GM12873 (cell line): Measurements from ENCODE around the gene GRWD1.

Experiments
- TF ChIP-seq, protein P1 (sequence below): IDR thresholded peaks from 2 replicates; pipeline ENCODE4 v1.5.1; 2012; ENCODE audit warnings: low read depth, mild to moderate bottlenecking, moderate library complexity, low read length, control low read depth; ENCODE audit not compliant: insufficient read depth; ENCODE audit errors: missing control alignments

GRWD1 gene

DNA sequence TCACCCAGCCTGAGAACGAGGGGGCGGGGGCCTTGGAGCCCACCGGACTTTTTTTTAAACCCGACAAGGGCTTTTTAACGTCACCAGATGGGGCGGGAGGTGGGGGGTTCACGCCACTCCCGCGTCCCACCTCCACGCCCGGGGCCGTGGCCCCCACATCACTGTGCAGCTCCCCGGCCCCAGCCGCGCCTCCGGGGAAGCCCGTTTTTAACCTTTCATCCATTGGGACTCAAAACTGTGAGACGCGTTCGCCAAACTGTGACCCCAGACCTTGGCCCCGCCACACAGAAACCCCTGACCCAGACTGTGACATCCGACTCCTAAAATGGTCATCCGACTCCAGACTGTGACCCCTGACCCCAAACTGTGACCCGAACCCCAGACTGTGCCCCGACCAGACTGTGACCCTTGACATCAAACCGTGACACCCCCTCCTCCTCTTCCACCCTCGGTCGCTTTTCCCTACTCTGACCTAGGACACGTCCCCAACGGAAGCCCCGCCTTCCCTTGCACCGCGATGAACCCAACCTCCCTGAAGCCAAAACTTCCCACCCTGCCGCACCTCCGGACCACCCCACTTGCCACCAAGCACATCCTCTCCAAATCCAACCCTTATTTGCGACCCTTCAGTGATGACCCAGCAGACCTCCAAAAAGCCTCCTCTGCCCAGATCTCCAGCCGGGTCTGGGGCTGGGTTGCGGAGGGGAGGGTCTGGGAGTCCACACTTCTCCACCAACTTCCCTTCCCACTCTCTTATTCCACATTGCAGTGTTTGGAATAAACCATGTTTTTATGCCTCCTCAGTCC is 1.5 kb upstream of the GRWD1 start:
- TF ChIP-seq, protein P1, sequence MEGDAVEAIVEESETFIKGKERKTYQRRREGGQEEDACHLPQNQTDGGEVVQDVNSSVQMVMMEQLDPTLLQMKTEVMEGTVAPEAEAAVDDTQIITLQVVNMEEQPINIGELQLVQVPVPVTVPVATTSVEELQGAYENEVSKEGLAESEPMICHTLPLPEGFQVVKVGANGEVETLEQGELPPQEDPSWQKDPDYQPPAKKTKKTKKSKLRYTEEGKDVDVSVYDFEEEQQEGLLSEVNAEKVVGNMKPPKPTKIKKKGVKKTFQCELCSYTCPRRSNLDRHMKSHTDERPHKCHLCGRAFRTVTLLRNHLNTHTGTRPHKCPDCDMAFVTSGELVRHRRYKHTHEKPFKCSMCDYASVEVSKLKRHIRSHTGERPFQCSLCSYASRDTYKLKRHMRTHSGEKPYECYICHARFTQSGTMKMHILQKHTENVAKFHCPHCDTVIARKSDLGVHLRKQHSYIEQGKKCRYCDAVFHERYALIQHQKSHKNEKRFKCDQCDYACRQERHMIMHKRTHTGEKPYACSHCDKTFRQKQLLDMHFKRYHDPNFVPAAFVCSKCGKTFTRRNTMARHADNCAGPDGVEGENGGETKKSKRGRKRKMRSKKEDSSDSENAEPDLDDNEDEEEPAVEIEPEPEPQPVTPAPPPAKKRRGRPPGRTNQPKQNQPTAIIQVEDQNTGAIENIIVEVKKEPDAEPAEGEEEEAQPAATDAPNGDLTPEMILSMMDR = no peak

DNA sequence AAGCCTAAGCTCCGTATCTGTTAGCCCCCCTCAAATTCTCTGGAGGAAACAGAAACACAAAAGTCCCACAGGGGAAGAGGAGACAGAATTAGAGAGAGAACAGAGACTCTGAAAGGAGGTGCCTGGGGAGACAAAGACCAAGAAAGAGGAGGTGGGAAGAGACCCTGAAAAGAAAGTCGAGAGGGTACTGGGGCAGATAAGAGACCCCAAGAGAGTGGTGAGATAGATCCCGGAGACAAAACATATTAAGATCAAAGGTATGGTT is 915 bp upstream of the GRWD1 start:
- TF ChIP-seq, protein P1 = no peak

DNA sequence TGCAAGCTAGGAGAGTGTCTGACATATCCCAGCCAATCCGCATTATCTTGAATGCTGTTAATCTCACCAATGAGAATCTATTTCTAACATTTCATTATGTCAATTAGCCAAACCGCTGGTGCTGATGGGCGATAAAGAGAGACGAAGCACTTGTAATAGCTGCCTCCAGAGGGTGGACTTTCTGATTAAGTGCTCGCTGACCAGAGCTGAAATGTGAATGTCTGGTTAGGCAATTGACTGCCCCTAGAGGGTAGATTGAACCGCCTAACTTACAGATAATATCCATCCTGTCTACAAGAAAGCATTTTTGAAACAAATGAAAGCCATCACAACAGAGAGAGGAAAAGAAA is 552 bp upstream of the GRWD1 start:
- TF ChIP-seq, protein P1 = peak; percentile 44

DNA sequence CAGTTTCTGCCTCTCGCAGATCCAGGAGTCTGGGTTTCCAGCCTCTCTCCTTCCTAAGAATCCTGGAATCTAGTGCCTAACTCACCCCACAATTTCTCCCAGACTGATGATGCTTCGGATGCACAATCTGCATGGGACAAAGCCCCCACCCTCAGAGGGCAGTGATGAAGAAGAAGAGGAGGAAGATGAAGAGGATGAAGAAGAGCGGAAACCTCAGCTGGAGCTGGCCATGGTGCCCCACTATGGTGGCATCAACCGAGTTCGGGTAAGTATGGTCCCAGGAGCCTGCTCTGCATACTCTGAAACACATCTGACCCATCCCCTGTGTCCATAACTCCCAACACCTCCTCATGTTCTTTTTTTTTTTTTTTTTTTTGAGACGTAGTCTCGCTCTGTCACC is 796 bp downstream of the GRWD1 start:
- TF ChIP-seq, protein P1 = no peak

DNA sequence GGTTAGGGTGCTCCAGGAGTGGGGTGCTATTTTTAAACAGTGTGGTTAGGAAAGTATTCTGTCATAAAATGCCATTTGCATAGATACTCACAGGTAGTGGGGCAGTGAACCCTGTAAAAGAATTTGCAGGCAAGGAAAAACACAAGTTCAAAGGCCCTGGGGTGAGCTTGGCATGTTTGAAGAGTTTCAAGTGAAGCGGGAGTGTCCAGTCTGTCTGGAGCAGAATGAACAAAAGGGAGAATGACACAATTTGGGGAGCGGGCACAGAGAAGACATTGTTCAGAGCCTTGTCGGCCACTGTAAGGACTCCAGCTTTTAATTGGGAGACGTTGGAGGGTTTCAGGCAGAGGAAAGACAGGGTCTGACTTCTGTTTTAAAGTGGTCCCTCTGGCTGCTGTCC is 2.8 kb downstream of the GRWD1 start:
- TF ChIP-seq, protein P1 = no peak

DNA sequence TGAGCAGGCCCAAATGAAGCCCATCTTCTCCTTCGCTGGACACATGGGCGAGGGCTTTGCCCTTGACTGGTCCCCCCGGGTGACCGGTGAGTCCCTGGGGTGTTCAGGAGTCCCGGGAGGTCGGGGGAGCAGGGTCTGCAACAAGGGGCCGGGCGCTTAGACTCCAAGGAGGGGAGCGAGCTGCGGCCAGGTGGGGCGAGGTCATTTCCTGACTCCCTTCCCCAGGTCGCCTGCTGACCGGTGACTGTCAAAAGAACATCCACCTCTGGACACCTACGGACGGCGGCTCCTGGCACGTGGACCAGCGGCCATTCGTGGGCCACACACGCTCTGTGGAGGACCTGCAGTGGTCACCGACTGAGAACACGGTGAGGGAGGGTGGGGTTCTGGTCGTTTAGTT is 4.7 kb downstream of the GRWD1 start:
- TF ChIP-seq, protein P1 = no peak

DNA sequence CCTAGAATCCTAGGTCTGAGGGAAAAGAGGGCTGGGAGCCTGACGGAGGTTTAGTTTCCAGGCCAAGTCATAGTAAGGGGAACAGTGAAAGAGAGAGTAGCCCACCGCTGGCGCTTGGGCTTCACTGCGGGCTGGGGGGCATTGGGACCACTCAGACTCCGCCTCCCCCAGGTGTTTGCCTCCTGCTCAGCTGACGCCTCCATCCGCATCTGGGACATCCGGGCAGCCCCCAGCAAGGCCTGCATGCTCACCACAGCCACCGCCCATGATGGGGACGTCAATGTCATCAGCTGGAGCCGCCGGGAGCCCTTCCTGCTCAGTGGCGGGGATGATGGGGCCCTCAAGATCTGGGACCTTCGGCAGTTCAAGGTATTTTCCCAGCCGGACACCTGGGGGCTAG is 5.1 kb downstream of the GRWD1 start:
- TF ChIP-seq, protein P1 = no peak
